ENCODE results near the gene WBP2. TPM values are rescaled to one million over a fixed set of nuclear protein-coding genes. Genes with fewer than 3 reads are reported as not detected.
A peak's percentile ranks its signal among the peaks of the same experiment; 100 is the strongest.

WBP2 gene
- total and polyA plus RNA-seq, 9 of the 15 experiments (the other 6 are each of a cell fraction or from before 2014, with no cell fraction given) = 2.2 to 74.3 (median 20.0) TPM

DNA sequence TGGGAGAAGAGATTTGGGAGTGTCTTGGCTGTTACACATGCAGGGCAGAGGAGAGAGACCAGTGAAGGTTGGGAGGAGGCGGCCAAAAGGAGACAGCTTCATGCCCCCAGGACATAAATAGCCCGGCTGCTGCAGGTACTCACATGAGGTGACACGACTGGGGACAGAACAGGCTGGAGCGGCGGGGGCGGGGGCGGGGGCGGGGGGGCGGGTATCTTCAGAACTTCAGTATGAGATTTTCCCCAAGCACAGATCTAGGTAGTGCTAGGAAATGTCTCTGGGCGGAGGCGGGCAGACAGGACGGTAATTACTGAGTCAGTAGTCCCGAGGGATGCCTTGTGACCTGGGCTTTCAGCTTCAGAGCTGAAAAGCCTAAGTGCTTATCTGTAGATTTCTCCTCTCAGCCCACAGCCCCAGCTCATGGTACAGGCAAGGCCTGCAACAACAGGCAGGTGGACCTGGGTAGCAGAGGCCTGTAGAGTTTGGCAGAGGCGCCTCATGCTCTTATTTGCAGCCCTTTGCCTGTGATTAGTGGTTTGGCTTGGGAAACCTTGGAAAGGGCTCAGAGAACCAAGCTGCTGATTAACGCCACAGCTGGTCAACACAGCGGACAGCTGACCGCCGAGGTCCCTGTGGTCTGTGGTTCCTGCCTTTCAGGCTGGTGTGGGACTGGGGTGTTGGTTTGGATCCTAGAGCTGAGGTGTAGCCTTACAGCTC, 46.1 kb downstream of the WBP2 start (continued):
- no peak for TF ChIP-seq HDAC6 (IDR thresholded peaks at IDR 0.05; ENCODE audit: low read depth, low read length)
- TF ChIP-seq PTRF (tag; IDR thresholded peaks at IDR 0.05) = no peak
- TF ChIP-seq TGIF2 (CRISPR knock-in tag; IDR thresholded peaks at IDR 0.05) = no peak
- no peak for TF ChIP-seq ZC3H8 (IDR thresholded peaks at IDR 0.05)
- no peak for TF ChIP-seq FOXJ2 (tag; IDR thresholded peaks at IDR 0.05)
- TF ChIP-seq, protein P1, sequence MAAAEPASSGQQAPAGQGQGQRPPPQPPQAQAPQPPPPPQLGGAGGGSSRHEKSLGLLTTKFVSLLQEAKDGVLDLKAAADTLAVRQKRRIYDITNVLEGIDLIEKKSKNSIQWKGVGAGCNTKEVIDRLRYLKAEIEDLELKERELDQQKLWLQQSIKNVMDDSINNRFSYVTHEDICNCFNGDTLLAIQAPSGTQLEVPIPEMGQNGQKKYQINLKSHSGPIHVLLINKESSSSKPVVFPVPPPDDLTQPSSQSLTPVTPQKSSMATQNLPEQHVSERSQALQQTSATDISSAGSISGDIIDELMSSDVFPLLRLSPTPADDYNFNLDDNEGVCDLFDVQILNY (CRISPR knock-in tag; IDR thresholded peaks at IDR 0.05) = no peak
- TF ChIP-seq HSF4 (CRISPR knock-in tag; IDR thresholded peaks at IDR 0.05; ENCODE audit: borderline replicate concordance) = no peak
- no peak for TF ChIP-seq HNRNPH1 (optimal IDR thresholded peaks at IDR 0.05; ENCODE audit: low read depth, low read length)
- no peak for TF ChIP-seq KLF1 (tag; IDR thresholded peaks at IDR 0.05)
- TF ChIP-seq DACH1 (IDR thresholded peaks at IDR 0.05; ENCODE audit: partially characterized antibody) = no peak
- TF ChIP-seq, protein P2, sequence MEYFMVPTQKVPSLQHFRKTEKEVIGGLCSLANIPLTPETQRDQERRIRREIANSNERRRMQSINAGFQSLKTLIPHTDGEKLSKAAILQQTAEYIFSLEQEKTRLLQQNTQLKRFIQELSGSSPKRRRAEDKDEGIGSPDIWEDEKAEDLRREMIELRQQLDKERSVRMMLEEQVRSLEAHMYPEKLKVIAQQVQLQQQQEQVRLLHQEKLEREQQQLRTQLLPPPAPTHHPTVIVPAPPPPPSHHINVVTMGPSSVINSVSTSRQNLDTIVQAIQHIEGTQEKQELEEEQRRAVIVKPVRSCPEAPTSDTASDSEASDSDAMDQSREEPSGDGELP (CRISPR knock-in tag; IDR thresholded peaks at IDR 0.05; ENCODE audit: borderline replicate concordance) = peak; percentile 71; the same call in 1 of the 2 replicates
- TF ChIP-seq ZNF253 (CRISPR knock-in tag; conservative IDR thresholded peaks at IDR 0.05) = no peak
- no peak for TF ChIP-seq ZKSCAN1 (IDR thresholded peaks at IDR 0.05; ENCODE audit: low read depth, low read length)
- TF ChIP-seq ZNF445 (CRISPR knock-in tag; IDR thresholded peaks at IDR 0.05; ENCODE audit: low read depth) = no peak
- TF ChIP-seq CBFA2T3 (IDR thresholded peaks at IDR 0.05) = no peak
- TF ChIP-seq, protein P3, sequence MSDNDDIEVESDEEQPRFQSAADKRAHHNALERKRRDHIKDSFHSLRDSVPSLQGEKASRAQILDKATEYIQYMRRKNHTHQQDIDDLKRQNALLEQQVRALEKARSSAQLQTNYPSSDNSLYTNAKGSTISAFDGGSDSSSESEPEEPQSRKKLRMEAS (CRISPR knock-in tag; IDR thresholded peaks at IDR 0.05) = no peak
- 0 out of 2 replicates have a peak, but pooled peaks have one; percentile 55 for TF ChIP-seq ZNF644 (tag; IDR thresholded peaks at IDR 0.05; ENCODE audit: low read depth)
- TF ChIP-seq GTF2F1 (IDR thresholded peaks at IDR 0.05; ENCODE audit: low read depth, low read length) = no peak
- no peak for TF ChIP-seq KAT7 (CRISPR knock-in tag; IDR thresholded peaks at IDR 0.05; ENCODE audit: borderline replicate concordance)
- TF ChIP-seq SRF (CRISPR knock-in tag; IDR thresholded peaks at IDR 0.05) = no peak
- TF ChIP-seq KAT8 (IDR thresholded peaks at IDR 0.05; ENCODE audit: low read depth) = no peak
- TF ChIP-seq KLF6 (CRISPR knock-in tag; IDR thresholded peaks at IDR 0.05; ENCODE audit: borderline replicate concordance) = 0 out of 2 replicates have a peak, but pooled peaks have one; percentile 12
- TF ChIP-seq POU5F1 (IDR thresholded peaks at IDR 0.05; ENCODE audit: borderline replicate concordance, low read depth, low read length, partially characterized antibody) = no peak
- no peak for TF ChIP-seq CSDE1 (IDR thresholded peaks at IDR 0.05)
- TF ChIP-seq U2AF2 (optimal IDR thresholded peaks at IDR 0.05; ENCODE audit: low read depth, low read length) = no peak
- TF ChIP-seq TCF3 (CRISPR knock-in tag; IDR thresholded peaks at IDR 0.05) = no peak
- no peak for TF ChIP-seq TAF7 (tag; IDR thresholded peaks at IDR 0.05)

Data from K562 (cell line).